Activated CD8-positive, alpha-beta memory T cell treated with anti-CD3 and anti-CD28 coated beads for 1 hour (primary cell): ENCODE results near the gene CATSPER3.
"Not testable (repeated sequence)": the region's sequence is repeated elsewhere in the genome, so short reads cannot be mapped to it uniquely, and the experiment has no call there.

Experiments used
- DNase-seq, 2 donors: peaks; one replicate each; pipeline ENCODE4 v3.0.0-alpha.2; 2020; ENCODE audit warnings: low read depth in 1 of 2; ENCODE audit errors: extremely low read depth in 1 of 2

CATSPER3 gene

DNA sequence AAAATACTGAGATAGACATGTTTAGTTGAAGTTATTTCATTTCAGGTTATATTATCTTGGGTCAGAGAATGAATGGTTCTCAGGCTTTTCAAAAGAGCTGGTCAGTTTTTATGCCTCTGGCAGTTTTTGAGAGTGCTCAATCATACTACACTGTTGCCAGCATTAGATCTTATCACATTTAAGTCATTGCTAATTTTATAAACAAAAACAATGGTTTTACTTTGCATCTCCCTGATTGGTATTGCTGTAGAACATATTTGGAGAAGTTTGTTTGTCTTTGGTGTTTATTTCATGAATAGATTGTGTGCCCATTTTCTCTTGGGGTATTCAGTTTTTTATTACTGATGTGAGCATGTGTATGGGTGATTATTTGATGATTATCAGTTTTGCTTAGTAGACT, 1.5 kb downstream of the CATSPER3 start:
- no peak for DNase-seq

- no peak for DNase-seq
Measured at GRCh38 chr5:134975078-134975715, 7.5 kb downstream of the CATSPER3 start.

- no peak for DNase-seq
Measured at GRCh38 chr5:134975843-134976242, 8.1 kb downstream of the CATSPER3 start.

- DNase-seq, result no peak
Measured at GRCh38 chr5:134976841-134977240, 9.1 kb downstream of the CATSPER3 start.

DNA sequence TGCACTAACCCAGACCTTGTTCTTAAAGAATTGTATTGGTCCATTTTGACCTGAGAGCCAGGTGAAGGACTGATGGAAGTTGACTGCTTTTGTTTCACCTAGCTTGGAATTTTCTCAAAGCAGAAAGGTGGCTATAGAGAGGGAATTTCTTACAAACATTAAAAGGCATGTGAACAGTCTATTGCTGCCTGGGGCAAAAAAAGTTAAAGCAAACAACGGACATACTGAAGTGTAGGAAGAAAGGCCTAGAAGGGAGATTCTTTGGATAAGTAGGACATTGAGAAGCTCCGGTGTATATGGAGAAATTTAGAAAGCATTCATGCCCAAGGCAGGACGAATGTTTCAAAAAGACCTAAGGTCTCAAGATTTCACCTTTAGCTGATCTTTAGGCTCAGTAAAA, 11.7 kb downstream of the CATSPER3 start:
- DNase-seq, result no peak

GRCh38 chr5:134982230-134982629, 14.5 kb downstream of the CATSPER3 start:
- DNase-seq, result no peak

- DNase-seq, result no peak
Measured at GRCh38 chr5:134989266-134989830, 21.6 kb downstream of the CATSPER3 start.

- not testable (repeated sequence) for DNase-seq
Measured at GRCh38 chr5:134990183-134990582, 22.5 kb downstream of the CATSPER3 start.

DNA sequence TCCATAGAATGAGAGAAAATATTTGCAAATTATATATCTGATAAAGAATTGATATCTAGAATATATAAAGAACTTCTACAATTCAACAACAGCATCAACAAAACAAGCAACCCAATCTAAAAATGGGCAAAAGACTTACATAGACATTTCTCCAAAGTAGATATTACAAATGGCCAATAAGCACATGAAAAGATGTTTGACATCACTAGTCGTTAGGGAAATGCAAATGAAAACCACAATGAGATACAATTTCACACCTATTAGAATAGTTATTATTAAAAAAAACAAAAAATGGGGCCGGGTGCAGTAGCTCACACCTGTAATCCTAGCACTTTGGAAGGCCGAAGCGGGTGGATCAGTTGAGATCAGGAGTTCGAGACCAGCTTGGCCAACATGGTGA, 24.4 kb downstream of the CATSPER3 start:
- no peak for DNase-seq

DNA sequence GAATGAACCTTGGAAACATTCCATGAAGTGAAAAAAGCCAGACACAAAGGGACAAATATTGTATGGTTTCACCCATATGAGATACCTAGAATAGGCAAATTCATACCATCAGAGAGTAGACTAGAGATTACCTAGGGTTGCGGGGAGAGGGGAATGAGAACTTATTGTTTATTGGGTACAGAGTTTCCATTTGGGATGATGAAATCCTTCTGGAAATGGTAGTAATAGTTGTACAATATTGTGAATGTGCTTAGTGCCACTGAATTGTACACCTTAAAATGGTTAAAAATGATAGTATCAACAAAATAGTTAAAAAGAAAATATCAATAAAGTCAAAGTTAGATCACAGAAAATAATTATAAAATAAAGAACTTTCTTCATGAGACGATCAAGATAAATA, 25.5 kb downstream of the CATSPER3 start:
- no peak for DNase-seq

DNA sequence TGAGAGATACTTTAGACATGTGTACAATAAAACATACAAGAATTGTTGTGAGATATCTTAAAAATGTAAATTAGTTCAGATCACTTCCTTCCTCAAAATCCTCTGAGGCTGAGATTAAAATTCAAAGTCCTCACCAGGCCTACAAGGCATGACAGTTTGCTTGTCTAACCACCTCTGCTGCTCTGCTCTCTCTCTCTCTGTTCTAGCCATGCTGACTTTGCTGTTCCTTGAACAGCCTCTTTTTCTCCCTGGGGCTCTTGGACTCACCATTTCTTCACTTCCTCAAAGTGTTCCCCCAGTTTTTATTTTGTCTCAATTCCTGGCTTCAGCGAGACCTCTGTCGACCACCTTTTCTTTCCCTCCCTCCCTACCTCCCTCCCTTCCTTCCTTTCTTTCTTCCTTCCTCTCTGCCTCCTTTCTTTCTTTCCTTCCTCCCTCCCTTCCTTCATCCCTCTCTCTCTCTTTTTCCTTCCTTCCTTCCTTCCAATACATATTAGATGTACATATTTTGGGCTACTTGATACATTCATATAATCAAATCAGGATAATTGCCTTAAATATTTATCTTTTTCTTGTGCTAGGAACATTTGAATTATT, 27.0 kb downstream of the CATSPER3 start:
- DNase-seq, result no peak

DNA sequence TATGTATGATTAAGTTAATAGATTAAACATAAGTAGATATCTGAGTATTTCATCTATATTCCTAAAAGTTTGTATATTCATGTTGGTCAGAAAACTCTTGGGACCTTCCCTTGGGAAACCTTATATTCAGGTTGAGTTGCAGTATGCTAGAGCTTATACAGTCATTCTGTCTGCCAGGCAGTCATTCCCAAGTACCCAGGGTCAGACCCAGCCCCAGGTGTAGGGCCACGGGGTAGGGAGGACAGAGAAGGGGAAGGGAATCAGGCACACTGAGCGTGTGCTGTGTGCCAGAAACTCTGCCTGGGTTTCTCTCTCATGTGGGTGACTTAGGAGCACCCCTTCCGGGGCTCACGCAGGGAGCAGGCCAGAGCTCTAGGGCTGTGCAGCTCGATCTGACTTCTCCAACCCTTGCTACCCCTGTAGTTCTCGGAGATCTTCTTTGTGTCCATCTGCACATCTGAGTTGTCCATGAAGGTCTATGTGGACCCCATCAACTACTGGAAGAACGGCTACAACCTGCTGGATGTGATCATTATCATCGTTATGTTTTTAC, 28.2 kb downstream of the CATSPER3 start:
- no peak for DNase-seq

- no peak for DNase-seq
Measured at GRCh38 chr5:134997015-134997414, 29.3 kb downstream of the CATSPER3 start.

- not testable (repeated sequence) for DNase-seq
Measured at GRCh38 chr5:134998068-134998467, 30.4 kb downstream of the CATSPER3 start.

- DNase-seq, result no peak
Measured at GRCh38 chr5:135004376-135004775, 36.7 kb downstream of the CATSPER3 start.

GRCh38 chr5:135005076-135005475, 37.4 kb downstream of the CATSPER3 start:
- DNase-seq, result no peak

DNA sequence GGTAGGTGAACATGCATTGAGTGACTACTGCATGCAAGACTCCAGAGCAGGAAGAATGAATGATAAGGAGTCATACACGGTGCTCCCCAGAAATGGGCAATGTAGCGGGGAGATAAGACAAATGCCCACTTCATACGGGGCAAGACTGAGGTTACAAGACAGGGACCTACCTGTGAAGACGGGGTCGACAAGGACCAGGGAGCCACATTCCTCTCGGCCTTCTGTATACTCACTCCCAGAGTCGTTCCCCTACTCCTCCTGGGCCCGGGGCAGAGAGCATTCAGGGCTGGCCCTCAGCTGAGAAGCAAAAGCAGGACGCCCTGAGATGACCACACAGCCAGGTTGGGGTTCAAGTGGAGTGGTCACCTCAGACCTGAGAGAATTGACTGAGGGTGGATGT, 39.6 kb downstream of the CATSPER3 start:
- DNase-seq, result no peak

- DNase-seq, result no peak
Measured at GRCh38 chr5:135007749-135008363, 40.1 kb downstream of the CATSPER3 start.

GRCh38 chr5:135008556-135008955, 40.8 kb downstream of the CATSPER3 start:
- DNase-seq, result no peak

- no peak for DNase-seq
Measured at GRCh38 chr5:135008981-135009735, 41.5 kb downstream of the CATSPER3 start.
